GF-D8 (cell line): ENCODE measurements around the gene CORO1A.
"Not testable (repeated sequence)": the region's sequence is repeated elsewhere in the genome, so short reads cannot be mapped to it uniquely, and the experiment has no call there.

Experiments
- DNase-seq: peaks from one replicate; lab custom pipeline; 2025; lab: John Stamatoyannopoulos, UW

Gene CORO1A

GRCh38 chr16:30205541-30206236 lies 22.3 kb downstream of the CORO1A start:
- DNase-seq = not testable (repeated sequence)

- not testable (repeated sequence) for DNase-seq
Observed at GRCh38 chr16:30206252-30206651, 22.9 kb downstream of the CORO1A start.

- DNase-seq = not testable (repeated sequence)
Observed at GRCh38 chr16:30207063-30207704, 23.8 kb downstream of the CORO1A start.

- not testable (repeated sequence) for DNase-seq
Observed at GRCh38 chr16:30209032-30209431, 25.6 kb downstream of the CORO1A start.

GRCh38 chr16:30211414-30211813 lies 28.0 kb downstream of the CORO1A start:
- not testable (repeated sequence) for DNase-seq

- not testable (repeated sequence) for DNase-seq
Observed at GRCh38 chr16:30217082-30217481, 33.7 kb downstream of the CORO1A start.
